Choroid plexus epithelial cell (primary cell): ENCODE measurements around the gene SAMD7.

Source experiments
- DNase-seq: peaks from one replicate; pipeline ENCODE4 v3.0.0-alpha.2; 2010; ENCODE audit warnings: low read depth
- H3K4me3 ChIP-seq: 2 replicates; pipeline ENCODE4 v1.5.1; 2011; ENCODE audit warnings: low read depth, mild to moderate bottlenecking, control low read depth, low read length, moderate library complexity
- CTCF ChIP-seq: conservative IDR thresholded peaks from 2 replicates; pipeline ENCODE4 v1.5.1; 2011; ENCODE audit warnings: low read depth, mild to moderate bottlenecking, control low read depth, inconsistent platforms, low read length, moderate library complexity

SAMD7 gene

DNA sequence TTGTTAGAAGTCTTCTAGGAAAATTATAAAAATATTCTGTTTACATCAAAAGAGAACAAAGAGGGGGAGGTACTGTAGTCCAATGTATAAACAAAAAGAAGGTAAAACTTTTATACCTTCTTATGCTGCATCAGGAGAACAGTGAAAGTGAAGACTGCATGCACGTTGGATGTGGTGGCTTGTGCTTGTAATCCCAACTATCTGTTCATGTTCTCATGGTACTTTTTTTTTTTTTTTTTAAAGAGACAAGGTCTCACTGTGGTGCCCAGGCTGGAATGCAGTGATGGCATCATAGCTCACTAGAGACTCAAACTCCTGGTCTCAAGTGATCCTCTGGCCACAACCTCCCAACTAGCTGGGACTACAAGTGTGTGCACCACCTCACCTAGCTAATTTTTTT is 59.5 kb downstream of the SAMD7 start:
- no peak overlapping the region for H3K4me3 ChIP-seq
- no peak for DNase-seq
- no peak for TF ChIP-seq CTCF

GRCh38 chr3:169971522-169971921 is 60.1 kb downstream of the SAMD7 start:
- no peak for DNase-seq
- no peak overlapping the region for H3K4me3 ChIP-seq
- no peak for TF ChIP-seq CTCF

- peak; percentile 84 for DNase-seq
- no peak for TF ChIP-seq CTCF
- no peak overlapping the region for H3K4me3 ChIP-seq
Measured at GRCh38 chr3:169980055-169980454, 68.7 kb downstream of the SAMD7 start.

DNA sequence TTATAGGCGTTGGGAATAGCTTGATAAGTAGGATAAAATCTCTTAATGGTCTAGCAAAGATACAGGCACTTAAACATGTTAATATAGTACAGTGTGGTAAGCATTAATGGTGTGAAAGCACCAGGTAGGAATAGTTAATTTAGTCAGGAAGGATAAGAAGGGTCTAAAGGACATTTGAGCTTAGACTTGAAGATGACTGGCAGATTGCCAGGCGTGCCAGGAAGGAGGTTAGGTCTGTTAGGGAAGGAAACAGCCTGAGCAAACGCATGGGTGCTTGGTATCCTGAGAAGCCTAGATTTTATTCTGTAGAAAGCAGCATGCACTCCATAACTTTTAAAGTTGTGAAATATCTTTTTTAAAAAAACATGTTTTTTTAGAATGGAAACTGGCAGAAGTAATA is 72.9 kb downstream of the SAMD7 start:
- no peak for TF ChIP-seq CTCF
- DNase-seq = no peak
- H3K4me3 ChIP-seq = no peak overlapping the region
